GM12878 (cell line): Measurements from ENCODE around the gene TBC1D10B. TPM values are rescaled to one million over a fixed set of nuclear protein-coding genes. Genes with fewer than 3 reads are reported as not detected.

Experiments used
- ATAC-seq: fragments of 200-7000 bp; cut with Tn5 transposase; 3 replicates; pipeline ENCODE4 v1.9.1; 2020; ENCODE audit warnings: mild to moderate bottlenecking, moderate library complexity
- BruUV-seq: library from RNA; stranded (reverse); fragments of 400-500 nt; replicated peaks from 2 replicates; lab custom pipeline; 2021; lab: Mats Ljungman, UMichigan
- CTCF ChIA-PET: fragments of 300-600 bp; sonication (Branson Sonifier 250); formaldehyde crosslinking; extraction: SDS; loops from one replicate; lab custom pipeline; 2021; ENCODE audit warnings: inconsistent platforms; lab: Yijun Ruan, JAX
- POLR2A ChIA-PET: fragments of 350-600 bp; formaldehyde crosslinking; extraction: SDS; loops from one replicate; lab custom pipeline; 2021; ENCODE audit warnings: inconsistent platforms; lab: Charles Lee
- RAD21 ChIA-PET: fragments of 300-600 bp; sonication (Branson Sonifier 250); formaldehyde crosslinking; loops from one replicate; lab custom pipeline; 2023; ENCODE audit warnings: antibody characterized with exemption; ENCODE audit not compliant: unreplicated experiment; lab: Charles Lee
- SMC1A ChIA-PET: fragments of 300-600 bp; sonication (Branson Sonifier 250); formaldehyde crosslinking; loops from one replicate; lab custom pipeline; 2023; ENCODE audit not compliant: unreplicated experiment, uncharacterized antibody; lab: Charles Lee
- DNase-seq: peaks from one replicate; pipeline ENCODE4 v3.0.0-alpha.2; 2011; ENCODE audit warnings: low read depth, low spot score
- FAIRE-seq: peaks from 3 replicates; lab custom pipeline; 2011; peaks lifted over from hg19 to GRCh38; lab: Jason Lieb, UNC
- H2AFZ ChIP-seq: 2 replicates; pipeline ENCODE4 v1.6.0; 2011; ENCODE audit warnings: low read depth, low read length, control low read depth; ENCODE audit not compliant: control insufficient read depth
- H3K27ac ChIP-seq: 2 replicates; pipeline ENCODE4 v1.5.1; 2011; ENCODE audit warnings: control low read depth; ENCODE audit not compliant: control insufficient read depth, insufficient read depth
- H3K27me3 ChIP-seq, 2 experiments: replicated peaks in 1 of 2; 2 replicates each; pipeline versions ENCODE4 v1.6.0 to v1.6.1; 2011; ENCODE audit warnings: low read length in 1 of 2; ENCODE audit not compliant: control insufficient read depth in 2 of 2, insufficient read depth in 2 of 2
- H3K36me3 ChIP-seq, 2 experiments: 2 replicates each; pipeline ENCODE4 v1.5.1; 2011; ENCODE audit warnings: low read length in 1 of 2; ENCODE audit not compliant: control insufficient read depth in 2 of 2, insufficient read depth in 2 of 2
- H3K4me1 ChIP-seq: 2 replicates; pipeline ENCODE4 v1.6.1; 2011; ENCODE audit warnings: mild to moderate bottlenecking, low read length, moderate library complexity, mixed read lengths; ENCODE audit not compliant: control insufficient read depth, insufficient read depth
- H3K4me2 ChIP-seq: 2 replicates; pipeline ENCODE4 v1.6.0; 2011; ENCODE audit warnings: control low read depth; ENCODE audit not compliant: control insufficient read depth, insufficient read depth
- H3K4me3 ChIP-seq: fragments of 200-600 bp; sonication (generic); 2 replicates; pipeline ENCODE4 v1.5.1; 2016
- H3K79me2 ChIP-seq: 2 replicates; pipeline ENCODE4 v1.6.0; 2011; ENCODE audit warnings: low read length; ENCODE audit not compliant: control insufficient read depth, insufficient read depth
- H3K9ac ChIP-seq: 2 replicates; pipeline ENCODE4 v1.8.0; 2011; ENCODE audit warnings: low read length, control low read depth, mixed read lengths; ENCODE audit not compliant: control insufficient read depth, insufficient read depth
- H3K9me3 ChIP-seq: replicated peaks from 3 replicates; pipeline ENCODE4 v1.5.1; 2011; ENCODE audit warnings: mild to moderate bottlenecking, low read length; ENCODE audit not compliant: control insufficient read depth, insufficient read depth
- H4K20me1 ChIP-seq: 2 replicates; pipeline ENCODE4 v1.6.0; 2011; ENCODE audit not compliant: control insufficient read depth, insufficient read depth
- BACH1 ChIP-seq: fragments of 450-650 bp; IDR thresholded peaks from 2 replicates; pipeline ENCODE4 v1.6.1; 2017; ENCODE audit warnings: mild to moderate bottlenecking, borderline replicate concordance
- BCL11A ChIP-seq: IDR thresholded peaks from 2 replicates; pipeline ENCODE4 v1.6.1; 2011; ENCODE audit warnings: low read depth, low read length
- CREM ChIP-seq: IDR thresholded peaks from 2 replicates; pipeline ENCODE4 v1.6.1; 2014; ENCODE audit warnings: antibody characterized with exemption, low read depth
- E4F1 ChIP-seq: fragments of 450-650 bp; IDR thresholded peaks from 2 replicates; pipeline ENCODE4 v1.6.1; 2018; ENCODE audit warnings: borderline replicate concordance, mild to moderate bottlenecking; ENCODE audit not compliant: partially characterized antibody
- NFXL1 ChIP-seq: fragments of 450-650 bp; IDR thresholded peaks from 2 replicates; pipeline ENCODE4 v1.6.1; 2017; ENCODE audit warnings: antibody characterized with exemption, mild to moderate bottlenecking, borderline replicate concordance
- NR2C1 ChIP-seq: fragments of 450-650 bp; IDR thresholded peaks from 2 replicates; pipeline ENCODE4 v1.6.1; 2017; ENCODE audit warnings: antibody characterized with exemption, mild to moderate bottlenecking, moderate library complexity
- SMARCA5 ChIP-seq: fragments of 450-650 bp; IDR thresholded peaks from 2 replicates; pipeline ENCODE4 v1.6.1; 2017; ENCODE audit warnings: mild to moderate bottlenecking
- SUPT20H ChIP-seq: IDR thresholded peaks from 2 replicates; pipeline ENCODE4 v1.6.1; 2011; ENCODE audit warnings: low read depth, mild to moderate bottlenecking, low read length, moderate library complexity, borderline replicate concordance; ENCODE audit not compliant: control insufficient read depth
- WGBS: methylation state at CpG from one replicate; pipeline ENCODE4 v1.1.6; 2016; ENCODE audit warnings: low lambda C conversion rate; ENCODE audit not compliant: insufficient replicate concordance, insufficient coverage; ENCODE audit errors: missing lambda C conversion rate; 5-methylcytosine and 5-hydroxymethylcytosine counted together
- in situ Hi-C: fragments of 300-500 bp; cut with MboI; formaldehyde crosslinking; loops from 9 replicates; pipeline ENCODE4 v1.14.3; 2018; ENCODE audit warnings: mixed read lengths
- intact Hi-C: fragments of 100-400 bp; cut with micrococcal nuclease; formaldehyde crosslinking; loops from one replicate; pipeline ENCODE4 v1.14.2; 2022; ENCODE audit not compliant: unreplicated experiment
- polyA plus RNA-seq, 11 experiments: library from polyadenylated mRNA; depleted of rRNA in 4 of 11; unstranded in 6 of 11; stranded (reverse) in 5 of 11; fragments of >200 nt; fragmentation: Nextera tagmentation in 4 of 11; fragmentation: Illumina TruSeq in 1 of 11; extraction: Ambion mirVana in 4 of 11; extraction: Trizol in 1 of 11; gene quantifications; 1 replicate in 1 of 11; 2 replicates in 10 of 11; pipeline versions ENCODE4 v1.2.1 to v1.2.3, GENCODE V29; 2011 to 2016; ENCODE audit warnings: inconsistent platforms in 2 of 11, missing spikeins in 2 of 11, low read depth in 1 of 11
- total RNA-seq, 4 experiments: library from RNA; depleted of rRNA in 3 of 4; stranded (reverse); fragments of >200 nt in 3 of 4; fragmentation: Illumina TruSeq in 1 of 4; extraction: Trizol in 1 of 4; gene quantifications; 2 replicates each; pipeline versions ENCODE4 v1.2.1 to v1.2.3, GENCODE V29; 2013 to 2021

The TBC1D10B gene
- total and polyA plus RNA-seq, 10 of the 15 experiments (the other 5 are each of a cell fraction or from before 2014, with no cell fraction given): 2.2 to 51.2 (median 11.6) TPM

DNA sequence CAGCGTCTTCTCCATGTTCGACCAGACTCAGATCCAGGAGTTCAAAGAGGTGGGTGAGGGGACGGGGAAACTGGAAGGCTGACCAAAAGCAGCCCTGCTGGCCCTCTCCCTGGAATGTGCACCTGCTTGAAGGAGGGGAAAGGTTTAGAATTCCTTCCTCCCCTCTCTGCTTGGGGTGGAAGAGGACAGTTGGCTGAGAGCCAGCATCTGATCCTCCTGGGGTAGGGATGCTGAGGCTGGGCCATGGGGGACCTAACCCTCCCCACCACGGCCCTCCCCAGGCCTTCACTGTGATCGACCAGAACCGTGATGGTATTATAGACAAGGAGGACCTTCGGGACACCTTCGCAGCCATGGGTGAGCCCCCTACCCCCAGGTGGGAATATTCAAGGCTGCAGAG lies 5.6 kb upstream of the TBC1D10B start:
- peaks cover 24% of the 10 kb centered on the region for H3K4me1 ChIP-seq
- no peak overlapping the region for H3K27ac ChIP-seq
- TF ChIP-seq CREM (no peak), SUPT20H (no peak), NR2C1 (no peak), BACH1 (no peak), E4F1 (no peak), SMARCA5 (no peak), NFXL1 (no peak), BCL11A (no peak)
- TF ChIP-seq, all 136 proteins: peak for 0
- ChIA-PET RAD21 (no interaction called here), CTCF (no interaction called here), POLR2A (no interaction called here), SMC1A (no interaction called here)
- in situ Hi-C loops: no loop called here
- WGBS: 91% methylated on average over 8 of the region's 8 CpGs
- Histone ChIP-seq H3K9me3 (no peaks in the 10 kb centered on the region), H3K4me3 (no peak overlapping the region), H2AFZ (no peak overlapping the region), H3K36me3 (peaks cover 0 to 4% of the 10 kb centered on the region in 2 experiments; a peak in 2 of 4 replicates), H3K27me3 (no peaks in the 10 kb centered on the region), H4K20me1 (no peaks in the 10 kb centered on the region), H3K9ac (no peak overlapping the region), H3K79me2 (peaks cover 10% of the 10 kb centered on the region), H3K4me2 (no peak overlapping the region)
- no peak for ATAC-seq
- BruUV-seq: no TSS peak
- no peak for FAIRE-seq
- intact Hi-C loops: no loop called here
- DNase-seq: no peak
